Heart left ventricle (tissue), 16 donors: ENCODE results near the gene ATG2B. TPM values are rescaled to one million over a fixed set of nuclear protein-coding genes. Genes with fewer than 3 reads are reported as not detected.
A peak's percentile ranks its signal among the peaks of the same experiment; 100 is the strongest.
"Not testable (repeated sequence)": the region's sequence is repeated elsewhere in the genome, so short reads cannot be mapped to it uniquely, and the experiment has no call there.

Source experiments
- ATAC-seq, 4 donors: fragments of 200-7000 bp; cut with Tn5 transposase; one replicate each; pipeline ENCODE4 v1.9.1; 2020 to 2022; ENCODE audit warnings: moderate library complexity in 4 of 4, mild to moderate bottlenecking in 3 of 4, moderate number of reproducible peaks in 1 of 4
- DNase-seq, 5 donors: peaks; one replicate each; pipeline ENCODE4 v3.0.0-alpha.2; 2020
- H3K27ac ChIP-seq, 12 donors: fragments of 200-600 bp; sonication (generic) in 4 of 12; one replicate each; pipeline versions ENCODE4 v1.5.0 to v1.8.0; 2016 to 2022; ENCODE audit warnings: mild to moderate bottlenecking in 2 of 12
- H3K27me3 ChIP-seq, 9 donors: fragments of 200-600 bp; sonication (generic) in 2 of 9; one replicate each; pipeline versions ENCODE4 v1.5.1 to v1.8.0; 2016 to 2022; ENCODE audit warnings: mild to moderate bottlenecking in 3 of 9
- H3K36me3 ChIP-seq, 9 donors: fragments of 200-600 bp; sonication (generic) in 2 of 9; one replicate each; pipeline versions ENCODE4 v1.5.0 to v1.8.0; 2018 to 2022; ENCODE audit warnings: mild to moderate bottlenecking in 2 of 9
- H3K4me1 ChIP-seq, 12 donors: fragments of 200-600 bp; sonication (generic) in 4 of 12; one replicate each; pipeline versions ENCODE4 v1.5.0 to v1.8.0; 2016 to 2022; ENCODE audit warnings: mild to moderate bottlenecking in 3 of 12
- H3K4me3 ChIP-seq, 12 donors: fragments of 200-600 bp; sonication (generic) in 4 of 12; one replicate each; pipeline versions ENCODE4 v1.5.0 to v1.8.0; 2017 to 2022; ENCODE audit warnings: mild to moderate bottlenecking in 9 of 12, moderate library complexity in 4 of 12
- H3K9me3 ChIP-seq, 12 donors: fragments of 200-600 bp; sonication (generic) in 4 of 12; one replicate each; pipeline versions ENCODE4 v1.5.0 to v1.8.0; 2016 to 2022; ENCODE audit warnings: mild to moderate bottlenecking in 1 of 12
- CTCF ChIP-seq, 12 donors: fragments of 200-600 bp; sonication (generic) in 4 of 12; IDR thresholded peaks; one replicate each; pipeline versions ENCODE4 v1.5.0 to v1.8.0; 2018 to 2022; ENCODE audit warnings: antibody characterized with exemption in 12 of 12, mild to moderate bottlenecking in 5 of 12
- POLR2A ChIP-seq, 2 donors: fragments of 450-650 bp; IDR thresholded peaks; one replicate each; pipeline ENCODE4 v1.6.1; 2017; ENCODE audit warnings: antibody characterized with exemption in 2 of 2, mild to moderate bottlenecking in 2 of 2, moderate library complexity in 2 of 2
- WGBS, 4 donors: extraction: QIAGEN DNeasy Blood & Tissue Kit in 2 of 4; methylation state at CpG; one replicate each; pipeline versions ENCODE4 v1.1.5 to v1.1.7; 2013 to 2018; 5-methylcytosine and 5-hydroxymethylcytosine counted together
- intact Hi-C, 10 donors: fragments of 100-400 bp; cut with DNase I; formaldehyde crosslinking; loops; one replicate each; pipeline versions ENCODE4 v1.11.1 to v1.14.2; 2022
- polyA plus RNA-seq, 2 donors: library from polyadenylated mRNA; stranded (reverse); fragments of 200-250 nt; gene quantifications; one replicate each; pipeline ENCODE4 v1.2.3, GENCODE V29; 2013
- total RNA-seq, 9 donors: library from RNA; depleted of rRNA in 2 of 9; stranded (reverse); fragments of >200 nt in 2 of 9; fragmentation: NEBNext Ultra II Directional in 3 of 9; extraction: Animal tissue kit (Norgen Biotek cat#: 25700) in 3 of 9; gene quantifications; one replicate each; pipeline versions ENCODE4 v1.1.0 to v1.2.4, GENCODE V29; 2016 to 2023
- donor health status: ischemic (EF 13 %, LVEDD 7.1; RV severe dilation, severe dysfunction).
- donor health status: healthy with polysubstance abuse.
- donor health status: DM: no; HTN: yes; CAD: no.
- donor health status: DM: no; HTN: no; CAD: no.
- donor health status: ischemic (EF 25% LVEDD 6.9; RV normal size, moderate dysfunction).
- donor health status: ischemic (EF 25% LVEDD 5.7; RV mildly dilated, moderate dysfunction).
- donor health status: healthy.
- donor health status: DM: yes; HTN: yes; CAD: no.
- donor health status: ischemic (EF 35%, LVEDD 5.7; RV mildly dilated, moderate dysfunction).
- donor health status: nonischemic (EF 11% LVEDD 7.7; RV severe dilation, severe dysfunction).
- donor health status: DM: yes; HTN: yes; CAD: no.
- donor health status: PGD.
- donor health status: ischemic (EF 29% LVEDD 5.4; RV normal size, mild dysfunction).
- donor health status: nonischemic (EF 23%, LVEDD 6.1; RV moderate dilation, normal function).

The ATG2B gene
- total and polyA plus RNA-seq, 11 donors, result 2.7 to 19.5 (median 15.6) TPM

- TF ChIP-seq POLR2A (IDR thresholded peaks at IDR 0.05) (no peak), CTCF (IDR thresholded peaks at IDR 0.05) (no peak)
- ATAC-seq, result no peak
- Histone ChIP-seq H3K4me1 (peaks cover 0 to 9% (median 0%) of the 10 kb centered on the region in 12 donors), H3K9me3 (peaks cover 0 to 3% (median 0%) of the 10 kb centered on the region in 12 donors), H3K4me3 (no peak overlapping the region), H3K36me3 (no peaks in the 10 kb centered on the region), H3K27me3 (no peaks in the 10 kb centered on the region), H3K27ac (no peak overlapping the region)
- intact Hi-C loops, result no loop called here
- no peak for DNase-seq
- 83 to 88% (median 85%) methylated on average over 2 of the region's 2 CpGs for WGBS, 4 donors
These were observed 10.4 kb downstream of the ATG2B start for GRCh38 chr14:96352708-96353107.

- no peak overlapping the region for H3K4me3 ChIP-seq
- TF ChIP-seq CTCF (IDR thresholded peaks at IDR 0.05), result no peak
- no peak for TF ChIP-seq POLR2A (IDR thresholded peaks at IDR 0.05)
- no peaks in the 10 kb centered on the region for H3K36me3 ChIP-seq
- H3K27ac ChIP-seq, result no peak overlapping the region
- H3K27me3 ChIP-seq, result no peaks in the 10 kb centered on the region
- no peak for DNase-seq
- intact Hi-C loops, result no loop called here
- 91 to 94% (median 93%) methylated on average over 3 of the region's 3 CpGs for WGBS, 4 donors
- no peak for ATAC-seq
- H3K9me3 ChIP-seq, result peaks cover 0 to 3% (median 0%) of the 10 kb centered on the region in 12 donors
- H3K4me1 ChIP-seq, result peaks cover 0 to 9% (median 0%) of the 10 kb centered on the region in 12 donors
These were observed 11.2 kb downstream of the ATG2B start for GRCh38 chr14:96351986-96352385.

- peak in 1 of 4 donors; percentile 34 for ATAC-seq
- Histone ChIP-seq H3K4me1 (peaks cover 0 to 9% (median 0%) of the 10 kb centered on the region in 12 donors), H3K27me3 (no peaks in the 10 kb centered on the region), H3K27ac (no peak overlapping the region), H3K36me3 (peaks cover 0 to 11% (median 0%) of the 10 kb centered on the region in 9 donors), H3K9me3 (peaks cover 0 to 3% (median 0%) of the 10 kb centered on the region in 12 donors), H3K4me3 (no peak overlapping the region)
- TF ChIP-seq CTCF (IDR thresholded peaks at IDR 0.05), result no peak
- no peak for TF ChIP-seq POLR2A (IDR thresholded peaks at IDR 0.05)
- intact Hi-C loops, result no loop called here
- DNase-seq, result no peak
- 88 to 91% (median 90%) methylated on average over 7 of the region's 7 CpGs for WGBS, 4 donors
These were observed 13.7 kb downstream of the ATG2B start for GRCh38 chr14:96349286-96350075.

- H3K4me3 ChIP-seq, H3K27ac ChIP-seq, ATAC-seq, intact Hi-C loops, H3K27me3 ChIP-seq, DNase-seq, H3K4me1 ChIP-seq, H3K9me3 ChIP-seq: not testable (repeated sequence)
- 97 to 99% (median 98%) methylated on average over 2 of the region's 2 CpGs for WGBS, 4 donors
- H3K36me3 ChIP-seq, result peaks cover 0 to 25% (median 0%) of the 10 kb centered on the region in 9 donors
These were observed 15.2 kb downstream of the ATG2B start for GRCh38 chr14:96347957-96348356.
